ENCODE data around the gene SLC18B1. TPM values are rescaled to one million over a fixed set of nuclear protein-coding genes. Genes with fewer than 3 reads are reported as not detected.
"Not testable (repeated sequence)": the region's sequence is repeated elsewhere in the genome, so short reads cannot be mapped to it uniquely, and the experiment has no call there.

The SLC18B1 gene
- total RNA-seq, 1 donor from 2014 or later: 4.5 TPM

DNA sequence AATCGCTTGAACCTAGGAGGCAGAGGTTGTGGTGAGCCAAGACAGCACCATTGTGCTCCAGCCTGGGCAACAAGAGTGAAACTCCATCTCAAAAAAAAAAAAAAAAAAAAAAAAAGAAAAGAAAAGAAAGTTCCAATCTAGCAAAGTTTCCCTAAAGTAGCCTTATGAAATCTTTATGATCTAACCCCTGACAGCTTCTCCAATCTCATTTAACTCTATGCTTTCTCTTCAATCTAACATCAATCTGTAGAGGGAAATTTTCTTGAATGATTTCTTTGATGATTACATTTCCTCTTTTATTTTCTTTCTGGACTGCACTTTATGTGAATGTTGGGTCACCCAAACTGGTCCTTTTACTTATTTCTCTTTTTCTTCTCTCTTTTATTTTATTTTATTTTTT, 2.2 kb upstream of the SLC18B1 start:
- no peak for ATAC-seq
- no peak for DNase-seq (ENCODE audit: low spot score)

DNA sequence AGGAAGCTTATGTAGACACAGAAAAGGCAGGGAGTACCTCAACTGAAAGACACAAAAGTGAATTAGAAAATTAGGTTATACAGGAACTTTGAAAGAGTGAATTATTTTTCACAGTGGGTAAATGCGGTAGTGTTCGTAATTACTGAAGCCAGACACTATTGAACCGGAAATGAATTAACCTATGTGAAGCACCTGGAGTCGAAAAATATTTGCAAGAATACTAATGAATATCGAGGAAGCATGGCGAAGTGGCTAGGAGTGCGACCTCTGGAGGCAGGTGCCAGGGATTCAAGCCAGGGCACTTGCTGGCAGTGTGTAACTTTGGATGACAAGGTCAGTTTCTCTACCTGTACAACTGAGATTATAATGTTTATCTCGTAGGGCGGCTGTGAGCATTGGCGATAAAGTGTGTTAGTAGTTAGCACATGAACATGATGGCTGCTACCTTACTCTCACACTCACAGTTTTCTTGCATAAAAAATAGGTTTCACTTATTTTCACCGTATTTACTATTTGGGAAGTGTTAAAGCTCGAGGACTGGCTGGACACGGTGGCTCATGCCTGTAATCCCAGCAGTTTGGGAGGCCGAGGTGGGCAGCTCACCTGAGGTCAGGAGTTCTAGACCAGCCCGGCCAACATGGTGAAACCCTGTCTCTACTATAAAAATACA, 567 bp upstream of the SLC18B1 start:
- peak; percentile 84 for DNase-seq (ENCODE audit: low spot score)
- peak; percentile 93 for ATAC-seq

DNA sequence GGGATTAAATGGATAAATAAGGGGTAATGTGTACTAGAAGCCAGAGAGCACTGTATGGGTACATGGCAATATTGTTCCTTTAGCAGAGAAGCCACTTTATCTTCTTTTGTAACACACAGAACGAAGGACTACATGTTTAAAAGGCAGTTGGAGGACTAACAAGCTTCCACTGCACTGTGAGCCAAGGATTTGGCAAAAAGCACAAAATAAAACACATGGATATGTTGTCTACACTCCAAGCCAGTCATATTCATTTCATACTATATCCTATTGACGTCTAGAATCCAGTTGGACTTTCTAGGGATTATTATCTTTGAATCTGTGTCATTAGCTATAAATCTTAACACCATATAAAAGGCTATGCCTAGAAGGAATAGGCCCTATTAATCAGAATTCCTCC, 3.0 kb downstream of the SLC18B1 start:
- DNase-seq (ENCODE audit: low spot score) (no peak), ATAC-seq (no peak)

DNA sequence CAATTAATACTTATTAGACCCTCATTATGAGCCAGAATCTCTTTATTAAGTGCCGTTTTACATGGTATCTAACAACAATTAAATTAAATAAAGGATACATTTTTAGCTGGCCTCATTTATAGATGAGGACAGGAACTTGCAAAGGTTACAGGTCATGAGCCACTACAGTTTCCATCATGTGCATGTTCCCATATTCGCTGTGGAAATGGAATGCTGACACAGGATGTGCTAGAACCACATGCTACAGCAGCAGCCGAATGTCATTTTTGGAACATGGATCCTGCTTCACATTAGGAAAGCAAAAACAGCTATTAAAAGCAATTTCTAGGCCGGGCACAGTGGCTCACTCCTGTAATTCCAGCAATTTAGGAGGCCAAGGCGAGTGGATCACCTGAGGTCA, 5.9 kb downstream of the SLC18B1 start:
- no peak for DNase-seq (ENCODE audit: low spot score)
- ATAC-seq: no peak

DNA sequence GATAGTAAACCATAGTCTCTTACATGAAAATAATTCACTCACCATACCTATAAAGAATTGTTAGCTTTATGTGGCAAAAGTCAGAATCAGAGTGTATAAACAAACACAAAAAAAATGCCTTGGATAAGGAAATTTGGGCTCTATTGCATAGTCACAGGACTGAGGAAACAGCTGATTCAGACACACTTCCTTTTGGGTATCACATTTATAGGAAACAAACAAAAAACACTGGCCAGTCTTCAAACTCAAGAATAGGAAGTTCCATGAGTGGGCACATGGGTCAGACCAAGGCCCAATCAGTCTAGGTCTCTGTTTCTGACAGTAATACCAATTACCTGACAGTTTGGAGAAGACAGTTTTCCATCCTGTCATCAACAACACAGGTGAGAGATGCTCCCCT, 8.0 kb downstream of the SLC18B1 start:
- no peak for DNase-seq (ENCODE audit: low spot score)
- ATAC-seq: peak; percentile 46

DNA sequence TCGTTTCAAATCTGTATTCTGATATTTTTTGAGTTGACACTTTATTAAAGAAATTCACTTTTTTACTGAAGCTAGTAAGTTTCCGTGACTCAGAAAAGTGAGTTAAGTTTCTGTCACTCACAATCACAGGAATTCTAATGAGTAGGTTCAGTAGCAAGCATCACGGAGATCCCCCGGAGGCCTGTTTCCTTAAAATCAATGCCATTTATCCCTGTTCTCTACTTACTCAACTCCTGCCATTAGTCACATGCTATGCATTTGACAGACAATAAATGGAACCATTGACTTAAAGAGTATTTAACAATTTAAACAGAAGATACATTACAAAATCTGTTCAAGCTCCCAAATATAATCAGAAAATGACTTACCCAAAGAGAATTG, 9.1 kb downstream of the SLC18B1 start:
- DNase-seq (ENCODE audit: low spot score) (no peak), ATAC-seq (no peak)

DNA sequence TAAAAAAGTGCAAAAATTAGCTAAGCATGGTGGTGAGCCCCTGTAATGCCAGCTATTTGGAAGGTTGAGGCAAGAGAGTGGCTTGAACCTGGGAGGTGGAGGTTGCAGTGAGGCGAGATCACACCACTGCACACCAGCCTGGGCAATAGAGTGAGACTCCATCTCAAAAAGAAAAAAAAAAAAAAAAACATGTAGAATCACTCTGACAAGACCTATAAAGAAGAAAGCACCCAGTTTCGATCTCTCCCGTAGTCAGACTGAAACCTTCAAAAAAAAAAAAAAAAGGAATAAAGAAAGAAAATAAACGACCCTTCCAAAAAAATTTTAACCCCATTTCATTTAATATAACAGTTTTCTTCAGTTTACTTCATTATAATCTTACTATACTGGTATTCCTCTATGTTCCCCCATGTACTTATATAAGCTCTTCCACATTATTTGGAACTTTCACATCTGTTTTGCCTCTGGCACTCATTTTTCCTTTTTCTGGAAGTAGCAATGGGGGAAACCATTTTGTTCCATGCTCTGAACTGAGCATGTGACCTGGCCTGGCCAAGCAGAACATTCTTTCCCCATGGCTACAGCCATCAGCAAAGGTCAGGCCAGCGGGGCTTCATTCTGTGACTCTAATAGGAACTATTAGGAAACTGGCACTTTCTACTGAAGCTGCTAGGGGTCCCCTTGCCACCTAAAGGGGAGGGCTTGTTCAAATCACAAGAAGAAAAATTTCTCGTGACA, 9.6 kb downstream of the SLC18B1 start:
- DNase-seq (ENCODE audit: low spot score): no peak
- ATAC-seq: no peak

DNA sequence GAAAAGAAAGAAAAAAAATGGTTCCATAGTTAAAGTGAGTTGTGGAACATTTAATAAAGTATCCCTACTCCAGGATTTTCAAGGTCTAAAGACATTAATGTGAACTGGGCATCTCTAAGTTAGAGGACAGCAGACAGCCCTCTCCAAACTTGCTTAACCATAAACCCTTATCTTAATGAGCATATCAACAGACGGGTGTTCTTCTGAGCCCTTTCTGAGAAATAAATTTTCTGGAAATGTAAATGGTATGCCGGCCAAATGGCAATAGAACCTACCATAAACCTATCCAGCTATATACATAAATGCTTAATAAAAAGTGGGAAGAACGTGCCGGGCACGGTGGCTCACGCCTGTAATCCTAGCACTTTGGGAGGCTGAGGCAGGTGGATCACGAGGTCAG, 12.5 kb downstream of the SLC18B1 start:
- no peak for ATAC-seq
- DNase-seq (ENCODE audit: low spot score): no peak

DNA sequence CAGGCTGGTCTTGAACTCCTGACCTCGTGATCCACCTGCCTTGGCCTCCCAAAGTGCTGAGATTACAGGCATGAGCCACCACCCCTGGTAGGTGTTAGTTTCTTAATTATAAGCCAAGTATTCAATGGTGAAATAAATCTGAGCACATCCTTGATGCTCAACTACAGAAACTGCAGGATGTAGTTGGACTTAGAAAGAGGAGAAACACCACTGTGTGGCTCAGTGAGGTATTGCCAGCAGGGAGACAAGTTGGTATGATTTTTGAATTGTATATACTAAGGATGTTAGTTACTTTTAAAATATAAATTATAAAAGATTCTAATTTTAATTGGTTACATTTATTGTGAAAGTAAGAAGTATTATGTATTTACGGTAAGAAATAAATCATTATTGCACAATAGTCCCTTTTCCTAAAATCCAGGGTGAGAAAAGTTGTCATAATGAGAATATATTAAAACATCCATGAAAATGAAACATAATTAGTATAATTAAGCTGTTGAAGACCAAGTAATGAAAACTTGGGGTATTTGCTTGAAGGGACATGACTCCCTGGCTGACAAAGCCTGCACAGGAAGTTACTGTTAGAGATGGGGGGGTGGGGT, 17.6 kb downstream of the SLC18B1 start:
- DNase-seq (ENCODE audit: low spot score): no peak
- ATAC-seq: peak; percentile 38

DNA sequence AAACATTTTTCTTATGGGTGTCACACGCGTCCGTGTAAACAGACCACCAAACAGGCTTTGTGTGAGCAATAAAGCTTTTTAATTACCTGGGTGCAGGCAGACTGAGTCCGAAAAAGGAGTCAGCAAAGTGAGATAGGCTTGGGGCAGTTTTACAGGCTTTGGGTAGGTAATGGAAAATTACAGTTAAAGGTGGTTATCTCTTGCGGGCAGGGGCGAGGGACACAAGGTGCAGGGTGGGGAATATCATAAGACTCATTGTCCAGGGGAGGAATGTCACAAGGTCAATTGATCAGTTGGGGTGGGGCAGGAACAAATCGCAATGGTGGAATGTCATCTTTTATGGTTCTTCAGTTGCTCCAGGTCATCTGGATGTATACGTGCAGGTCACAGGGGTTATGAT, 20.6 kb downstream of the SLC18B1 start:
- not testable (repeated sequence) for ATAC-seq; DNase-seq (ENCODE audit: low spot score)

DNA sequence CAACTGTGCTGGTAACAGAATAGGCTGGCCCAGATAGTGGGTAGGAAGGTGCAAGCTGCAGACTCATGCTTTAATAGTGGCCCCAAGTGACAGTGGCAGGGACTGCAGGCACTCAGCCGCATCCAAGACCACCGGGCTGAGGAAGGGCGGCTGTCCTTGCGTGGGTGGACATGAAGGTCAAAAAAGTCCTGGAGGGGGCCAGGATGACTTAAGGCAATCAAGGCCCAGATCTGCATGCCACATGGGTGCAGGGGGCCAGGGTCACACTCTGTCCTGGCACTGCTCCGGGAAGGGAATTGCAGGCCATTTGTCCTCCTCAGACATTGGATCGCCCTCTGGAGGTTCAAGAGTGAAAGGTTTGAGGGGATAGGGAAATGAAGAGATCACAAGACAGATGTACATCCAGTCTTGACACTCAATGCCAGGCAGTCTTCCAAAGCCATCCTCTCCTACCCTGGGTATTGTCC, 30.4 kb downstream of the SLC18B1 start:
- peak; percentile 70 for DNase-seq (ENCODE audit: low spot score)
- peak; percentile 98 for ATAC-seq

DNA sequence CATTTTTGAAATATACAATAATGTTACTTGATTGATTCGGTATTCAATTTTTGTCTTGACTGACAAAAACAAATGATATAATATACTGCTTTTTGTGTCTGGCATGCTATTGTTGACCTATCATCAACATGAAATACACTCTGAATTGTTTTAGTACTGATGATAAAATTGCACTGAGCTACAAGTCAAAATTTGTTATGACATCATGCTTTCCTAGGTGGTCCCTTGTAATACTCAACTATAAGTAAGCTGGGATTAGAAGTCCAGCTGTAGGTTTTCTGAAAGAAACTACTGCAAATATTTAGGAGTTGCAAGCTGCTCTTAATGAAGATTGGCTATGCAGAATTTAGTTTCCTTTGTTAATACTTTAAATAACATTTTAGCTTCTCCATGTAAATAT, 32.9 kb downstream of the SLC18B1 start:
- DNase-seq (ENCODE audit: low spot score) (no peak), ATAC-seq (no peak)

DNA sequence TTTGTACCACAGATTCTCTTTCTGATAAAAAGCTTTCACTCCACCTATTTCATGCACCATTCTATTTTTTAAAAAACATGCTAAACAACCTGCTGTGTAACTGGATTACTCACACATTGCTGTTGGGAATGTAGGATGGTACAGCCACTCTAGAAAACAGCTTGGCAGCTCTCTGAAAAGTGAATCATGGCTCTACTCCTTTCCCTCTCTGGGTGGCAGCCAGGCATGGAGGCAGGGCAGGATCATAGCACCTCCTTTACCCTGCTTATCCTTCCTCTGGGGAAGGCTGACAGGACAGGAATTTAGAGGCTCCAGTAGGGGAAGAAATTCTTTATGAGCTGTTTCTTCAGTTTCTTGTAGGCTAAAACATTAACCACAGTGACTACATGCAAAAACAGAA, 34.1 kb downstream of the SLC18B1 start:
- ATAC-seq (peak; percentile 46), DNase-seq (ENCODE audit: low spot score) (no peak)

DNA sequence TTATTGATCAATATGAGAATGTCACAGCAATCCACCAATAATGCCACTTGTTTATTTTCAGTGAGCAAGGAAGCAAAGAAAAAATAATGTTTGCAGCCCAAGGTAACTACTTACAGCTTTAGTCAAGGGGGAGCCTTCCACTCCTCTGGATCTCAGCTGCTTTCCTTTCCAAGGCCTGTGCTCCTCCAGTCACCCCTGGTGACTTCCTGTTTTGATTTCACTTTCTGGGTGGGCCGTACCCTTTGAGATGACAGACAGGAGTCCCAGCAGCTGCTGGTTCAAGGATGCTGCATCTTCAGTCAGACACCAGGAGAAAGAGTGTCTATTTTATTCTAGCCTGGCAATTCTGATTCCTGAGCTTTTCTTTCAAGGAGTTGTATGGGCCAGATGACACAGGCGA, 35.2 kb downstream of the SLC18B1 start:
- no peak for ATAC-seq
- DNase-seq (ENCODE audit: low spot score): no peak

DNA sequence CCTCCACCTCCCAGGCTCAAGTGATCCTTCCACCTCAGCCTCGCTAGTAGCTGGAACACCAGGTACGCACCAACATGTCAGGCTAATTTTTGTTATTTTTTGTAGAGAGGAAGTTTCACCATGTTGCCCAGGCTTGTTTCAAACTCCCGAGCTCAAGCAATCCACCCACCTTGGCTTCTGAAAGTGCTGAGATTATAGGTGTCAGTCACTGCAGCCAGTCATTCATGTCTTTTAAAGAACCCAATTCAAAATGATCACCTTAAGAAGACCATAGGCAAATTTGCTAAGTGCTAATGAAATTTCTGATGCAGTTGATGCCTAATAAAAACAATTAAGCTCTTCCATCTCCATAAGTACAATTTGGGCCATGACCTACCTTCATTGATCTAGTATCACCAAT, 38.2 kb downstream of the SLC18B1 start:
- DNase-seq (ENCODE audit: low spot score) (no peak), ATAC-seq (no peak)

DNA sequence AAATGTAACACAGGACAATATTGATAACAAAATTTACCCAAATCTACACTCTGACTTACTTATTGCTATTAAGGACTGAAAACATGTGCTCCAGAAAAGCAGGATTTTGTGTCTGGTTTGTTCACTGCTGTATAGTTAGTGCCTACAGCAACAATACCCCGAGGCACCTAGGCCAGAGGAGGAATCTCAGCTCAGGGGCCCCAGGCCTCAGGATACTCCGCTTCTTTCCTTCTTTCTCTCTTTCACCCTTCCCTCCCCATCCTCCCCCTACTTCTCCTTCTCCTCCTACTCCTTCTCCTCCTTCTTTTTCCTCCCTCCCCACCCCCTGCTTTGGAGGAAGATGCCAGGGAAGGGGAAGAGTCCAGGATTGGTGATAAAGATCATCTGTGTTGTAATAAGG, 39.7 kb downstream of the SLC18B1 start:
- no peak for ATAC-seq
- DNase-seq (ENCODE audit: low spot score): no peak

DNA sequence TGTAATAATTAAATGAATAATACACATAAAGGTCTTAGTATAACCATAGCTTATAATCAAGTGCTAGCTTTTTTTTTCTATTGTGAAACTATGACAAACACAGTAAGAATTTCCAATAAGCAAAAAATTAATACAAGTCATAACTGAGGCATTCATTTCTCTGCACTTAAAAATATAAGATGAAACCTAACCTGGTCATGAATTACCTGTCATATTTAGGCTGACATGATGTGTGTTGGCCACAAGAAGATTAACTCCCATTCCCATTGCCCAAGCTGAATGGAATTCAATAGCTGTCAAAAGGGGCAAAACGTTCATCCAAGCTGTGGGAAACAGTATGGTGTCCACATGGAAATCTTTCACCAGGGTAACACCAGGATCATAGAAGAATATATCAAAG, 46.2 kb downstream of the SLC18B1 start:
- DNase-seq (ENCODE audit: low spot score) (no peak), ATAC-seq (no peak)

DNA sequence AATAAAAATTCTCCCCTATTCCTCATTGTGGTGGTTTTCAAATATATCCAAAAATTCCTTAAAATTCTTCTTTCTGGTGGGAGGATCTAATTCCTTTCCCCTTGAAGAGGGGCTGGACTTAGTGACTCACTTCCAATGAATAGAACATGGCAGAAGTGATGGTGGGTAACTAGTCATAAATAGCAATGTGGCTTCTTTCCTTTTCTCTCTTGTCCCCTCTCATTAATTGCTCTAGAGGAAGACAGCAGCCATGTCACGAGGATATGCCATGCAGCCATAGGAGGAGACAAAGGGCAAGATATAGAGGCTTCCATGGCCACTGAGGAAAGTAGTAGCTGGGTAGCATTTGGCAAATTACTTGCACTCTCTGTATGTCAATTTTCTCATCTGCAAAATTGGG, 46.6 kb downstream of the SLC18B1 start:
- DNase-seq (ENCODE audit: low spot score): no peak
- no peak for ATAC-seq

DNA sequence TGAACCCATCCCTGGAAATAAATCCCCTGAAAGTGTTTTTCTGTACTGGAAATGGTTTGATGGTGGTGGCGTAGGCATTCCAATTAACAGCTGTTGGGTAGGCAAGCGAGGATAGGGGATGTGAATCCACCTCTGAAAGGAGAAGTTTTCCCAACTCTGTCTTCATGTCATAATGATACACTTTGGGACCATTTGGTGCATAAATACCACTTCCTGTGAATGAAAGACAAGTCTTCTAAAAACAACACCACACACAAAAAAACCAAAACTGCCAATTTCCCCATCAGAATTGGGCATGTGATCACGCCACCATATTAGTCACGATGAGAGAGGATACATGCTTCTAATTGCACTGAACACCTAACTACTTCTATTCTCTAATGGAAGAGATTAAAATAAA, 47.1 kb downstream of the SLC18B1 start:
- DNase-seq (ENCODE audit: low spot score): no peak
- no peak for ATAC-seq

DNA sequence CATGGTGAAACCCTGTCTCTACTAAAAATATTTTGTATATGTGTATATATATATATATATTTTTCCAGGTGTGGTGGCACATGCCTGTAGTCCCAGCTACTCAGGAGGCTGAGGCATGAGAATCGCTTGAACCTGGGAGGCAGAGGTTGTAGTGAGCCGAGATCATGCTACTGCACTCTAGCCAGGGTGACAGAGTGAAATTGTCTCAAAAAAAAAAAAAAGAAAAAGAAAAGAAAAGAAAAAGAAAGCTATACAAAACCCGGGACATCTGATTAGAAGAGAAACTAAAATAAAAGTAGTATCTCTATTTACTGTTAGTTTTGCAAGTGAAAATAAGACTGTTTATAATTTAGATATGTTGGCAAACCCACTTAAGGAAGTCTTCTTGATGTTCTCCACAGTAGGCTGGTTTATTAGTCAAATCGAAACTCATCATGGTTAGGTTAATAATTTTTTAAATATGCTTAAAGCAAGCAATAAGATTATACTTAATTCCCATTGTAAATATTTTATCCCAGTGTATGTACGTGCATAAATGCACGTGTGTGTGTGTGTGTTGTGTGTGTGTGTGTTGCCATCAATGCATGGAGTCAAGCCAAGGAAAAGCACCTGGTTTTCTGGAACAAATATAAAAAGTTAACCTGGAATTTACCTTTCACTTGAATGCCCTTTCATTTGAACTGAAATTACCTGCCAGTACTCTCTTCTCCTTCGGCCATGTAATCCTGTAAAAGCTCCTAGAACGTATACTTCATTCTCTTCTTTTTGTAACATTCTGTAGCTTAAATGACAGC, 47.8 kb downstream of the SLC18B1 start:
- DNase-seq (ENCODE audit: low spot score): no peak
- peak; percentile 57 for ATAC-seq

DNA sequence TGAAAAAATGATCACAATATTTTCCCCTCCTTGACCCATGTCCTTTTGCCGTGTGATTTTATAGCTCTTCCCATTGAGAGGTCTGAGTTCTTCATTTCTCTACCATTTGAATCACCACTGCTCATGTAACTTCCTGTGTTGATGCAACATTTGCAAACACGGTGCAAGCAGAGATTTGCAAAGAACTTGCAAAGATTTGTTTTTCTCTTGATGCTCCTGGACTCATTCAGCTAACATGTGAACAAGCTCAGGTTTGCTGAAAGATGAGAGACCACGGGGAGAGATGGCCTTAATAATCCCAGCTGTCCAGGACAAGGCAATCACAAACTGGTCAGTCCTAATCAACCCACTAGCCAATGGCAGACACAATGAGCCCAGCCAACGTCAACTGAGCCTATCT, 49.3 kb downstream of the SLC18B1 start:
- ATAC-seq (peak; percentile 77), DNase-seq (ENCODE audit: low spot score) (no peak)
